IMR-90 (cell line): ENCODE measurements around the gene REV3L. TPM values are rescaled to one million over a fixed set of nuclear protein-coding genes. Genes with fewer than 3 reads are reported as not detected.
A peak's percentile ranks its signal among the peaks of the same experiment; 100 is the strongest.

Experiments
- ATAC-seq: fragments of 200-7000 bp; cut with Tn5 transposase; 2 replicates; pipeline ENCODE4 v1.9.1; 2020; ENCODE audit warnings: low read depth, mild to moderate bottlenecking, moderate library complexity
- BruUV-seq: library from RNA; stranded (reverse); fragments of 400-500 nt; replicated peaks from 2 replicates; lab custom pipeline; 2021; lab: Mats Ljungman, UMichigan
- CTCF ChIA-PET: fragments of 300-600 bp; formaldehyde crosslinking; extraction: SDS; loops from one replicate; lab custom pipeline; 2021; ENCODE audit warnings: antibody characterized with exemption; lab: Yijun Ruan, JAX
- POLR2A ChIA-PET: fragments of 300-600 bp; sonication (Branson Sonifier 250); formaldehyde crosslinking; loops from one replicate; lab custom pipeline; 2022; ENCODE audit warnings: antibody characterized with exemption; ENCODE audit not compliant: unreplicated experiment; lab: Charles Lee
- DNase-seq: peaks from one replicate; pipeline ENCODE4 v3.0.0; 2013
- H2AFZ ChIP-seq: replicated peaks from 2 replicates; pipeline ENCODE3; 2013; ENCODE audit warnings: low read length, mild to moderate bottlenecking; ENCODE audit not compliant: poor library complexity
- H2AK5ac ChIP-seq: 2 replicates; pipeline ENCODE4 v1.6.1; 2013; ENCODE audit warnings: low read depth, low read length, inconsistent platforms
- H2AK9ac ChIP-seq: replicated peaks from 2 replicates; pipeline ENCODE3; 2013; ENCODE audit warnings: mild to moderate bottlenecking, low read depth, low read length, moderate library complexity; ENCODE audit not compliant: poor library complexity
- H2BK120ac ChIP-seq: 2 replicates; pipeline ENCODE4 v1.6.1; 2013; ENCODE audit warnings: low read depth, low read length, inconsistent platforms
- H2BK15ac ChIP-seq: 3 replicates; pipeline ENCODE4 v1.6.1; 2013; ENCODE audit warnings: low read depth, low read length, inconsistent platforms
- H2BK20ac ChIP-seq: 2 replicates; pipeline ENCODE4 v1.6.1; 2013; ENCODE audit warnings: low read depth, mild to moderate bottlenecking, inconsistent platforms, low read length, moderate library complexity
- H2BK5ac ChIP-seq: 2 replicates; pipeline ENCODE4 v1.6.1; 2013; ENCODE audit warnings: mild to moderate bottlenecking, low read depth, low read length, inconsistent platforms; ENCODE audit not compliant: poor library complexity, severe bottlenecking
- H3K14ac ChIP-seq: replicated peaks from 2 replicates; pipeline ENCODE4 v1.6.1; 2013; ENCODE audit warnings: low read depth, low read length, inconsistent platforms
- H3K18ac ChIP-seq: 2 replicates; pipeline ENCODE4 v1.6.1; 2013; ENCODE audit warnings: low read depth, low read length, control low read depth
- H3K23ac ChIP-seq: 2 replicates; pipeline ENCODE4 v1.6.1; 2013; ENCODE audit warnings: low read depth, low read length, inconsistent platforms
- H3K27ac ChIP-seq: 2 replicates; pipeline ENCODE4 v1.5.1; 2013; ENCODE audit warnings: mild to moderate bottlenecking, control low read depth, low read length; ENCODE audit not compliant: insufficient read depth
- H3K27me3 ChIP-seq: 2 replicates; pipeline ENCODE4 v1.6.1; 2013; ENCODE audit warnings: low read length; ENCODE audit not compliant: control insufficient read depth, insufficient read depth
- H3K36me3 ChIP-seq: 2 replicates; pipeline ENCODE4 v1.6.1; 2013; ENCODE audit warnings: low read length, mixed read lengths; ENCODE audit not compliant: control insufficient read depth, insufficient read depth
- H3K4ac ChIP-seq: 2 replicates; pipeline ENCODE4 v1.6.1; 2013; ENCODE audit warnings: low read depth, low read length, inconsistent platforms
- H3K4me1 ChIP-seq: 2 replicates; pipeline ENCODE4 v1.6.1; 2013; ENCODE audit warnings: low read length, mixed read lengths; ENCODE audit not compliant: control insufficient read depth, insufficient read depth
- H3K4me2 ChIP-seq: 2 replicates; pipeline ENCODE4 v1.6.1; 2013; ENCODE audit warnings: low read depth, mild to moderate bottlenecking, control low read depth, low read length, moderate library complexity
- H3K4me3 ChIP-seq: 2 replicates; pipeline ENCODE4 v1.5.1; 2013; ENCODE audit warnings: low read depth, mild to moderate bottlenecking, control low read depth, low read length, moderate library complexity; ENCODE audit not compliant: insufficient read depth
- H3K56ac ChIP-seq: 2 replicates; pipeline ENCODE4 v1.6.1; 2013; ENCODE audit warnings: low read length, inconsistent platforms; ENCODE audit not compliant: insufficient read depth; ENCODE audit errors: extremely low read depth
- H3K79me1 ChIP-seq, 2 experiments: 2 replicates each; pipeline ENCODE4 v1.6.1; 2013; ENCODE audit warnings: low read length in 2 of 2, inconsistent platforms in 1 of 2, low read depth in 1 of 2
- H3K9ac ChIP-seq: 2 replicates; pipeline ENCODE4 v1.6.1; 2013; ENCODE audit warnings: low read depth, low read length, control low read depth
- H3K9me1 ChIP-seq: 2 replicates; pipeline ENCODE4 v1.6.1; 2013; ENCODE audit warnings: low read length, inconsistent platforms; ENCODE audit not compliant: insufficient read depth
- H3K9me3 ChIP-seq: 2 replicates; pipeline ENCODE4 v1.6.1; 2013; ENCODE audit warnings: low read length; ENCODE audit not compliant: control insufficient read depth, insufficient read depth
- H4K20me1 ChIP-seq: 2 replicates; pipeline ENCODE4 v1.6.1; 2013; ENCODE audit warnings: low read length, inconsistent platforms; ENCODE audit not compliant: insufficient read depth
- H4K5ac ChIP-seq: 2 replicates; pipeline ENCODE4 v1.6.1; 2013; ENCODE audit warnings: mild to moderate bottlenecking, low read depth, low read length, control low read depth
- H4K8ac ChIP-seq, 2 experiments: 2 replicates each; pipeline ENCODE4 v1.6.1; 2013; ENCODE audit warnings: low read depth in 2 of 2, low read length in 2 of 2, control low read depth in 1 of 2, inconsistent platforms in 1 of 2
- H4K91ac ChIP-seq: 2 replicates; pipeline ENCODE4 v1.6.1; 2013; ENCODE audit warnings: low read depth, low read length, inconsistent platforms; ENCODE audit not compliant: insufficient read depth
- BHLHE40 ChIP-seq: fragments of 150-350 bp; IDR thresholded peaks from 2 replicates; pipeline ENCODE4 v1.6.1; 2016; ENCODE audit warnings: mild to moderate bottlenecking, low read depth, low read length
- CEBPB ChIP-seq: IDR thresholded peaks from 2 replicates; pipeline ENCODE4 v1.6.1; 2012; ENCODE audit warnings: low read depth, low read length, improper control_type of control experiment
- CHD1 ChIP-seq: IDR thresholded peaks from 2 replicates; pipeline ENCODE4 v1.6.1; 2012; ENCODE audit warnings: low read depth, low read length, improper control_type of control experiment
- CTCF ChIP-seq: conservative IDR thresholded peaks from 2 replicates; pipeline ENCODE4 v1.5.1; 2012; ENCODE audit warnings: mild to moderate bottlenecking, low read depth, low read length, improper control_type of control experiment
- ELK1 ChIP-seq: fragments of 150-350 bp; IDR thresholded peaks from 2 replicates; pipeline ENCODE4 v1.6.1; 2016; ENCODE audit warnings: low read depth, mild to moderate bottlenecking, low read length, moderate library complexity, borderline replicate concordance
- FOS ChIP-seq: fragments of 150-350 bp; IDR thresholded peaks from 2 replicates; pipeline ENCODE4 v1.6.1; 2016; ENCODE audit warnings: low read depth, low read length
- MAFK ChIP-seq: IDR thresholded peaks from 2 replicates; pipeline ENCODE4 v1.6.1; 2012; ENCODE audit warnings: low read depth, low read length, improper control_type of control experiment
- MAZ ChIP-seq: IDR thresholded peaks from 2 replicates; pipeline ENCODE4 v1.6.1; 2012; ENCODE audit warnings: low read depth, mild to moderate bottlenecking, low read length, improper control_type of control experiment, moderate library complexity, borderline replicate concordance
- MXI1 ChIP-seq: IDR thresholded peaks from 2 replicates; pipeline ENCODE4 v1.6.1; 2012; ENCODE audit warnings: low read depth, mild to moderate bottlenecking, low read length, moderate library complexity, borderline replicate concordance
- NFE2L2 ChIP-seq: fragments of 150-350 bp; IDR thresholded peaks from 2 replicates; pipeline ENCODE4 v1.6.1; 2016; ENCODE audit warnings: low read depth, mild to moderate bottlenecking, low read length
- POLR2A ChIP-seq: IDR thresholded peaks from 2 replicates; pipeline ENCODE4 v1.6.1; 2012; ENCODE audit warnings: mild to moderate bottlenecking, low read depth, low read length
- RAD21 ChIP-seq: IDR thresholded peaks from 2 replicates; pipeline ENCODE4 v1.6.1; 2012; ENCODE audit warnings: low read length, improper control_type of control experiment
- RCOR1 ChIP-seq: IDR thresholded peaks from 2 replicates; pipeline ENCODE4 v1.6.1; 2012; ENCODE audit warnings: mild to moderate bottlenecking, low read length, improper control_type of control experiment; ENCODE audit not compliant: insufficient replicate concordance
- RFX5 ChIP-seq: IDR thresholded peaks from 2 replicates; pipeline ENCODE4 v1.8.0; 2012; ENCODE audit warnings: low read depth, mild to moderate bottlenecking, low read length, moderate library complexity
- SMC3 ChIP-seq: fragments of 150-350 bp; IDR thresholded peaks from 2 replicates; pipeline ENCODE4 v1.6.1; 2016; ENCODE audit warnings: low read depth, mild to moderate bottlenecking, antibody characterized with exemption, low read length, moderate library complexity
- USF2 ChIP-seq: fragments of 150-350 bp; IDR thresholded peaks from 2 replicates; pipeline ENCODE4 v1.6.1; 2017; ENCODE audit warnings: mild to moderate bottlenecking, antibody characterized with exemption, low read length, low read depth
- WGBS, 2 experiments: methylation state at CpG; one replicate each; pipeline versions ENCODE4 v1.1.5 to v1.1.7; 2013; ENCODE audit warnings: missing lambda C conversion rate in 2 of 2; ENCODE audit not compliant: insufficient read length in 1 of 2; ENCODE audit errors: extremely low coverage in 2 of 2; 5-methylcytosine and 5-hydroxymethylcytosine counted together
- dilution Hi-C: fragments of 300-500 bp; cut with HindIII; formaldehyde crosslinking; loops from one replicate; pipeline ENCODE4 v1.14.3; 2018; ENCODE audit warnings: low sequenced_read_pairs; ENCODE audit not compliant: unreplicated experiment
- in situ Hi-C: fragments of 300-500 bp; cut with MboI; formaldehyde crosslinking; loops from 3 replicates; pipeline ENCODE4 v1.14.3; 2019; ENCODE audit warnings: low sequenced_read_pairs, inconsistent platforms, mixed read lengths
- intact Hi-C: fragments of 100-400 bp; cut with micrococcal nuclease; formaldehyde crosslinking; loops from 2 replicates; pipeline ENCODE4 v1.10.0; 2022
- polyA plus RNA-seq, 3 experiments: library from polyadenylated mRNA; depleted of rRNA; stranded (reverse); fragments of >200 nt; gene quantifications; 2 replicates each; pipeline ENCODE4 v1.2.3, GENCODE V29; 2012; ENCODE audit warnings: low replicate concordance in 1 of 3
- total RNA-seq: library from RNA; depleted of rRNA; stranded (reverse); fragments of >200 nt; gene quantifications from 2 replicates; pipeline ENCODE4 v1.2.3, GENCODE V29; 2012

REV3L gene
- total and polyA plus RNA-seq, 2 of the 4 experiments (the other 2 are of a cell fraction), result 7.4 to 15.4 TPM

GRCh38 chr6:111456208-111456607, 26.8 kb downstream of the REV3L start:
- no peak overlapping the region for H2AFZ ChIP-seq
- H2AK5ac ChIP-seq, result no peak overlapping the region
- H4K91ac ChIP-seq, result no peak overlapping the region
- TF ChIP-seq CTCF (no peak), CHD1 (no peak), MAFK (no peak), CEBPB (no peak), ELK1 (no peak), NFE2L2 (no peak), RFX5 (no peak), SMC3 (no peak), POLR2A (no peak), USF2 (no peak), BHLHE40 (no peak), RAD21 (no peak), RCOR1 (no peak), MAZ (no peak), MXI1 (no peak), FOS (no peak)
- no peak overlapping the region for H3K9ac ChIP-seq
- H3K4me2 ChIP-seq, result peak overlapping the region; percentile 45; the same call in 1 of the 2 replicates
- no peak overlapping the region for H3K23ac ChIP-seq
- no peak overlapping the region for H3K56ac ChIP-seq
- no peak overlapping the region for H3K27ac ChIP-seq
- H3K9me1 ChIP-seq, result no peaks in the 10 kb centered on the region
- no peak overlapping the region for H2BK120ac ChIP-seq
- H3K9me3 ChIP-seq, result peaks cover 2% of the 10 kb centered on the region; the same call in 1 of the 2 replicates
- H2BK5ac ChIP-seq, result no peak overlapping the region
- no peak overlapping the region for H3K4ac ChIP-seq
- H2BK20ac ChIP-seq, result no peak overlapping the region
- H2AK9ac ChIP-seq, result no peak overlapping the region
- no peak overlapping the region for H3K14ac ChIP-seq
- in situ Hi-C loops, result no loop called here
- H3K18ac ChIP-seq, result no peak overlapping the region
- BruUV-seq, result no TSS peak
- H4K20me1 ChIP-seq, result peaks cover 21% of the 10 kb centered on the region
- intact Hi-C loops, result no loop called here
- dilution Hi-C loops, result no loop called here
- CTCF ChIA-PET, result no interaction called here
- H2BK15ac ChIP-seq, result no peak overlapping the region
- peak; percentile 61 for ATAC-seq
- WGBS, 2 experiments, result no CpG with 5 or more reads among the region's 2 CpGs
- H4K8ac ChIP-seq, result no peak overlapping the region; a peak in 1 of 4 replicates
- H3K79me1 ChIP-seq, result peaks cover 30 to 63% of the 10 kb centered on the region in 2 experiments
- H3K36me3 ChIP-seq, result peaks cover 2% of the 10 kb centered on the region; the same call in 1 of the 2 replicates
- POLR2A ChIA-PET, result no interaction called here
- peak; percentile 46 for DNase-seq
- H4K5ac ChIP-seq, result no peak overlapping the region
- H3K27me3 ChIP-seq, result no peaks in the 10 kb centered on the region
- no peak overlapping the region for H3K4me3 ChIP-seq
- H3K4me1 ChIP-seq, result no peaks in the 10 kb centered on the region; the same call in 1 of the 2 replicates
